GM08714 (cell line): Measurements from ENCODE around the gene CUL1.

ENCODE experiments used
- H3K4me3 ChIP-seq: fragments of 200-500 bp; sonication (Bioruptor generic); 2 replicates; pipeline ENCODE4 v1.5.1; 2014; ENCODE audit warnings: mild to moderate bottlenecking, low read length, inconsistent platforms
- ZNF274 ChIP-seq: IDR thresholded peaks from 2 replicates; pipeline ENCODE4 v1.6.1; 2012; ENCODE audit warnings: mild to moderate bottlenecking, low read depth, low read length

Gene CUL1

DNA sequence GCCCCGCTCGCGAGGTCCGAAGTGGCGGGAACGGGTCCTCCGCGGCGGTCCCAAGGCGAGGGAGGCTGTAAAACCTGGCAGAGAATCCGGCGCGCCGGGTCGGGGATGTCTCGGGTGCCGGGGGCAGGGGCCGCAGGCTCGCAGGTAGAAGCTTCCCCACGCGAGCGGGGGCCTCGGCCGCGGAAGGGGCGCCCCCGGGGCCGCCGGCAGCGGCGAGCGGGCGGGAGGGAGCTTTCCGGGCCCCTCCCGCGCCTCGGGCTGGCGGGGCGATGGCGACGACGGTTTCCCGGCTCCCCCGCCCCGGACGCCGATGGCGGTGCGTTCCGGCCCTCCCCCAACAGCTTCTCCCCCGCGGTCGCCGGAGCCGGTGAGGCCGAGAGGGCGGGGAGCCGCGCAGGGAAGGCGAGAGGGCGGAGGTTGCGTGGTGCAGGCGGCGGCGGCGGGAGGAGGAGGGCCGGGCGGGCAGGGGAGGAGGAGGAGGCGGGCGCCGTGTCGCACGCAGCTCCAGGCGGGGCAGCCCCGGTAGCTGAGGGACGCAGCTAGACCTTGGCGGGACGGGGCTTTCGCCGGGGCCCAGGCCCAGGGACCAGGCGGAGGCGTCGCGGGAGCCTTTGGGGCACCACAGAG lies at the start of gene CUL1:
TSS of gene CUL1 (plus strand) at position 507 of the 627 bp plus-strand sequence. CDS start 31,220 bp downstream, outside the sequence.
- TF ChIP-seq ZNF274 = no peak
- H3K4me3 ChIP-seq = peak within 1 kb of the TSS; percentile 99

DNA sequence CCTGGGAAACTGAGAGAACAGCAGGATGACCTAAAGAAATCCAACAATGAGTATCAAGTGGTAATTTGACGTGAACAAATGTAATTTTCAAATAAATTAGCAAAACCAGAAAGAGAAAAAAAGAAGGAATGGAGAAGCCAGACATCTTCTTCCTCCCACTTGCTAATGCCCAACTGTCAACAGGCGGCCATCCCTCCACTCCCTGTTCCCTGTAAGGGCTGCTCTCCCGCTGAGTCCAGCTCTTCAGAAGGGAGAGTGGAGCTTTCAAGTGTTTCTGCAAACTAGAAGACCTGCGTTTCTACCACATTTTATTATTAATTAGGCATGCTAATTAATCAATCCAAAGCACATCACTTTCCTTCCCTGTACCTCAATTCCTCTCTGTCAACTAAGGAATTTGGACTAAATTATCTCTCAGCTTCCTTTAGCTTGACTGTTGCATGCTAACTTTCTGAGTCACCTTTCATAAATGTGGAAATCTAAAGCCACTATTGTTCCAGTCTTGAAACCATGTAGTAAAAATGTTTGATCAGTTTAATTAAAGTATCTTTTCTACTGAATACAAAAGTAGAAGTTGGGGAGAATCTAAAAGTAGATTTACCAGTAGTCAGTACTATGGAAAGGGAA lies 48.4 kb upstream of the CUL1 start:
- TF ChIP-seq ZNF274 = no peak
- no peak overlapping the region for H3K4me3 ChIP-seq

DNA sequence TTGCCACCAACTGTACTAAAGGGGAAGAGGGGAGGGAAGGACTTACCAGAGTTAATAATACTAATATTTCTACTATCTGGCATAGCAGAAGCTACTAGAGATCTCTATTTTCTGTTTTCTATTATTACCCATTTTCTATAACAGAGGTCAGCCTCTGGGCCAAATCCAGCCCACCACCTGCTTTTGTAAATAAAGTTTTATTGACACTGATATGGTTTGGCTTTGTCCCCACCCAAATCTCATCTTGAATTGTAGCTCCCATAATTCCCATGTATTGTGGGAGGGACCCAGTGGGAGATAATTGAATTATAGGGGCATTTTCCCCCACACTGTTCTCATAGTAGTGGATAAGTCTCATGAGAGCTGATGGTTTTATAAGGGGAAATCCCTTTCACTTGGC lies 45.9 kb upstream of the CUL1 start:
- TF ChIP-seq ZNF274 = no peak
- no peak overlapping the region for H3K4me3 ChIP-seq

DNA sequence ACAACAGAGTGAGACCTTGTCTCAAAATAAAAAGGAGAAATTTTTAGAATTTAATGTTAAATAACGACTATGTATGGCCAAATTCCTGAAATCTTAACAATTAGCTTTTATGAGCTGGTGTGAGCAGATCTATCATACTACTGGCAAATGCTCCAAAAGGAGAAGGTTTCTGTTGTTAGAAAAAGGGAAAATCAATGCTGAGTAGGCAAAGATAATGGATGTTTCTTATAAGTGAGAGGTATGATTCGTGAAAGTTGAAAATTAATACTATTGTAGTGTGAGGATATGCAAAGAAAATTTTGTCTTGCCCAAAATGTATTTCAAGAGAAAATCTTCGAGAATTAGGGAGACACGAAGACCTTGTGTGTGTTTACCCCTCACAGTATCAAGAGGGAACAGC lies 40.8 kb upstream of the CUL1 start:
- TF ChIP-seq ZNF274 = no peak
- no peak overlapping the region for H3K4me3 ChIP-seq

DNA sequence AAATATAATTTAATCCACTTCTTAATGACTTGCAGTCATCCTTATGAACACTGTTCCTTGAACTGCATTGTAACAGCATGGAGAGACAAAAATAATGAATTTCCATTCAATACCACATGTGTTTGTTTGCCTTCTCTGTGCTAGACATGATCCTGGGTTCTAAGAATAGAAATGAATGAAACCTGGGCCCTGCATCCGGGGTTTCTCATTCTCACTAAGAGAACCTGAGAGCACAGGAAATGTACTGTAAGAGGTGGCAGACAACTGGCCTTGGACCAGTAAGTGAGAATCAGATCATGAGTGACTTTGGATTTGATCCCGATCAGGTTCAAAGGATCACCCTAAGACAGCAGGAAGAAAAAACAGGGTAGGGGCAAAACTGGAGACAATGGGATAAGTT lies 37.2 kb upstream of the CUL1 start:
- H3K4me3 ChIP-seq = no peak overlapping the region
- TF ChIP-seq ZNF274 = no peak

DNA sequence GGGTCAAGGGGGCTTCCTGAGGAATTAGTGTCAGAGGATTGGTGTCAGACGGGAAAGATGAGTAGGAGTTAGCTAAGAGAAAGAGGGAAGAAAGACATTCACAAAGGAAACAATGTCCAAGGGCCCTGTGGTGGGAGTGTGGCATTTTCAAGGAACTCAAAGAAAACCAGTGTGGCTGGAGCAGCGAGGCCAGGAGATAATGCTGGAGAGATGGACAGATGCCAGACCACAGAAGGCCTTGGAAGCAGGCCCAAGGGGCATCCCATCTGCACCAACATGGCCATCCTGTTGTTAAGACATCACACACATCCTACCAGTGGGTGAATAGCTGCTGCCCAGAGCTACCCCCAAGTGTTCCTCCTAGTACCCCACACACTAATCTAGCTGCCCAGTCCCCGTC lies 36.1 kb upstream of the CUL1 start:
- no peak overlapping the region for H3K4me3 ChIP-seq
- no peak for TF ChIP-seq ZNF274

DNA sequence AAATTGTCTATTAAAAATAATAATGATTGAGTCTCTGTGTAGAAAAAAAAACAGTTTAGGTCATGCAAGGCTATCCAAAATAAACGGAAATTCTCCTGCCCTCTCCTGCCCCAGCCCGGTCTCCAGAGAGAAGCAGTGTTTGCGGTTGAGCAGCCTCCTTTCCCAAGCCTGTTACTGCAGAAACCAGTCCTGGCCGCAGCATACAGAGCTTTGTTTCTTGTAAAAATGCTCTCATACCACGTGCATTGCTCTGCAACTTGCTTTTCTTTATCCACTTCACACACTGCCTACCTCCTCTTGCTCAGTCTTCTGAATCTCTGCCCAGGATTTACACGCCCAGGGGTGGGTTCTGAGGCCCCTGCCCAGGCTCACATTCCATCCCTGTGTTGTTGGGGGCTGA lies 34.4 kb upstream of the CUL1 start:
- TF ChIP-seq ZNF274 = no peak

DNA sequence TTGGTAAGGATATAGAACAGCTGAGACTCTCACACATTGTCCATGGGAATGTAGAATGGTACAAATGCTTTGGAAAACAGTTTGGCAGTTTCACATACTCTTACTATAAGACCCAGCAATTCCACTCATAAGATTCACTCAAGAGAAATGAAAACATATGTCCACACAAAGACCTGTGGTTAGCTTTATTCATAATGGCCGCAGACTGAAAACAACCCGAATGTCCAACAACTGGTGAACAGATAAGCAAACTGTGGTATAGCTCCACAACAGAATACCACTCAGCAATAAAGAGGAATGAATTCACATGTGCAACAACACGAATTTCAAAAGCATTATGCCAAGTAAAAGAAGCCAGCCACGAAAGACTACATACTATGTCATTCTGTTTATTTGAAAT lies 33.5 kb upstream of the CUL1 start:
- no peak overlapping the region for H3K4me3 ChIP-seq
- TF ChIP-seq ZNF274 = no peak

More for the DNA sequence above, 34.4 kb upstream of the CUL1 start:
- no peak overlapping the region for H3K4me3 ChIP-seq

DNA sequence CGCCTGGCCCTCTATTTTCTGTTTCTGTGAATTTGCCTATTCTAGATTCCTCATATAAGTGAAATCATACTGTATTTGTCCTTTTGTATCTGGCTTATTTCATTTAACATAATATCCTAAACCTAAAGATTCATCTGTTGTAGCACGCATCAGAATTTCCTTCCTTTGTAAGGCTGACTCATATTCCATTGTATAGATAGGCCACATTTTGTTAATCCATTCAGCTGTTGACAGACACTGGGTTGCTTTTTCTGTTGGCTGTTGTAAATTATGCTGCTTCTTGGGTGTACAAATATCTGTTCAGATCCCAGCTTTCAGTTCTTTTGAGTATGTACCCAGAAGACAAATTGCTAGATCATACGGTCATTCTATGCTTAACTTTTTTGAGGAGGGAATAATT lies 28.8 kb upstream of the CUL1 start:
- no peak for TF ChIP-seq ZNF274
- no peak overlapping the region for H3K4me3 ChIP-seq

DNA sequence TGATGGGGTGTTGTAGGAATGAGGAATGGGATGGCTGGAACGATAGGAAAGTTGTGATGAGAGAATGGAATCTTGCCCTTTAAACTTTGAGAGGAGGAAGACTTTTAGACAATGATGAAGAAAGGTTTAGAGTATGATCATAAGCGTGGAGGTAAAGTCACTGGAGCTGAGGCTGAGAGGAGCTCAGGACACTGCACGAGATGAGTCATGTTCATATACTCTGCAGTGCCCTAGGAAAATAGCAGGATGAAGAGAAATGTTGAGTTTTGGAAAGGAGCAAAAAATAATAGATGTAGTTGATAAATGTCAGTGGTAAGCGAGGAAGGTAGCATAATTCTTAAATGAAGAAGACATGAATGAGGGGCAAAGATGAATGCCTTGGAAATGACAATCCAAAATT lies 28.3 kb upstream of the CUL1 start:
- H3K4me3 ChIP-seq = no peak overlapping the region
- no peak for TF ChIP-seq ZNF274

DNA sequence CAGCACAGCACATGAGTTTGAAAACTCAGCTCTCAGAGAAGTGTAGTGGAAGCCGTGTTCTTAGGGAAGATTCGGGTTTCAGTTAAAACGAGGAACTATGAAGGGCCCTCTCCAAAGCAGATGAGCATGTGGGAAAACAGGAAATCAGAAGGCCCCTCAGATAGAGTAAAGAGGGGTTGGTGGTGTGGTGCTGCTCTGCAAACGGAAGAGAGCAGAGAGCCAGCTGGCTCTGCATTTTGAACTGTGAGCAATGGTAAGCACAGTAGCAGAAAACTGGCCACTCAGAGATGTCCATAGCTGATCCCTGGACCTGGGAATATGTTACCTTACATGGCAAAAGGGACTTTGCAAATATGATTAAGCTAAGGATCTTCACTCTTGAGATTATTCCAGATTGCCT lies 27.9 kb upstream of the CUL1 start:
- H3K4me3 ChIP-seq = no peak overlapping the region
- no peak for TF ChIP-seq ZNF274

DNA sequence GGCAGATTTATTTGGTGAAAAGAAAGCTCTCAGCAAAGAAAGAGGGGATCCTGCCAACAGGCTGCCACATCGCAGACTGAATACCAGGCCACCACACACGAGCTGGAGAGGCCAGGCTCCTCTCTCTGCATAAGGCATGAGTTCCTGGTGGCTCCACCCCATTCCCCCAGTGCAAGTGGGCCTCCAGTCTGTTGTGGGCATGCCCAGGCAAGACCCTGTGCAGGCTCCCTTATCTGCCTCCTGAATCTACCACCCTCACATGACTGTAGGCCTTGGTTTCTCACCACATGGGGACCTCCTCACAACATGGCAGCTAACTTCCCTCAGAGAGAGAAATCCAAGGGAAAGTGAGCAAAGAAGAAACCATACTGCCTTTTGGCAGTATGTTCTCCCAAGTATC lies 26.7 kb upstream of the CUL1 start:
- no peak for TF ChIP-seq ZNF274
- H3K4me3 ChIP-seq = no peak overlapping the region

DNA sequence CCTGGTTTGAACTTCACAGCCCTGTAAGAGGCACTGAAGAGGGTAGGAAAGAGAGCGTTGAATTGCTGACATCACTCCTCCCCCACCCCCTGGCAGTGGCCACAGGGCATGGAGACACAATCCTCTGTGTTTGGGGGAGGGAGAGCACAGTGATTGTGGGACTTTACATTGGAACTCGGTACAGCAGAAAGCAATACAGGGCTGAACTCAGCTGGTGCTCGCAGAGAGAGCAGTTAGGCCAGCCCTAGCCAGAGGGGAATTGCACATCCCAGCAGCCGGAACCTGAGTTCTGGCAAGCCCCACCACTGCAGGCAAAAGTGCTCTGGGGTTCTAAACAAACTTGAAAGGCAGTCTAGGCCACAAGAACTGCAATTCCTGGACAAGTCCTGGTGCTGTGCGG lies 24.0 kb upstream of the CUL1 start:
- TF ChIP-seq ZNF274 = no peak
- H3K4me3 ChIP-seq = no peak overlapping the region

DNA sequence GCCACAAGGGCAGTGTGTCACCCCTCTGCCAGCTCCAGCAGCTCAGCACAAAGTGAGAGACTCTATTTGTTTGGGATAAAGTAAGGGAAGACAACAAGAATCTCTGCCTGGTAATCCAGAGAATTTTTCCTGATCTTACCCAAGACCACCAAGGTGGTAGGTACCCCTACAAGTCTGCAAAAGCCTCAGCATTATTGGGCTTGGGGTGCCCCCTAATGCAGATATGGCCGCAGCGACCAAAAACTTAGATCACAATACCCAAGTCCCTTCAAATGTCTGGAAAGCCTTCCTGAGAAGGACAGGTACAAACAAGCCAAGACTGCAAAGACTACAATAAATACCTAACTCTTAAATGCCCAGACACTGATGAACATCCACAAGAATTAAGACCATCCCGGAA lies 22.4 kb upstream of the CUL1 start:
- TF ChIP-seq ZNF274 = no peak
- H3K4me3 ChIP-seq = no peak overlapping the region

DNA sequence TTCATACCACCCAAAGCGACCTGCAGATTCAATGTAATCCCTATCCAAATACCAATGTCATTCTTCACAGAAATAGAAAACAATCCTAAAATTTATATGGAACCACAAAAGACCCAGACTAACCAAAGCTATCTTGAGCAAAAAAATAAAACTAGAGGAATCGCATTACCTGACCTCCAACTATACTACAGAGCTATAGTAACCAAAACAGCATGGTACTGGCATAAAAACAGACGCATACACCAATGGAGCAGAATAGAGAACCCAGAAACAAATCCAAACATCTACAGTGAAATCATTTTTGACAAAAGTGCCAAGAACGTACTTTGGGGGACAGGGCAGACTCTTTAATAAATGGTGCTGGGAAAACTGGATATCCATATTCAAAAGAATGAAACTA lies 16.9 kb upstream of the CUL1 start:
- H3K4me3 ChIP-seq = no peak overlapping the region
- TF ChIP-seq ZNF274 = no peak
